ENCODE measurements around the gene PCOLCE2. TPM values are rescaled to one million over a fixed set of nuclear protein-coding genes. Genes with fewer than 3 reads are reported as not detected.

The PCOLCE2 gene
- total RNA-seq, 4 donors from 2014 or later = 3.2 to 13.3 (median 6.7) TPM

- Histone ChIP-seq H3K27me3 (no peaks in the 10 kb centered on the region), H3K9me3 (no peaks in the 10 kb centered on the region), H3K4me3 (no peak overlapping the region), H3K27ac (no peak overlapping the region), H3K36me3 (no peaks in the 10 kb centered on the region), H3K4me1 (no peaks in the 10 kb centered on the region)
- no peak for DNase-seq (ENCODE audit: low spot score in 2 of 2)
- TF ChIP-seq POLR2A (IDR thresholded peaks at IDR 0.05) = no peak
- 70% methylated on average over 2 of the region's 2 CpGs for WGBS
These were observed 41.9 kb downstream of the PCOLCE2 start for GRCh38 chr3:142846779-142847577.

GRCh38 chr3:142844339-142844977, 44.4 kb downstream of the PCOLCE2 start:
- Histone ChIP-seq H3K27ac (no peak overlapping the region), H3K4me3 (no peak overlapping the region), H3K9me3 (no peaks in the 10 kb centered on the region), H3K36me3 (no peaks in the 10 kb centered on the region), H3K27me3 (no peaks in the 10 kb centered on the region), H3K4me1 (no peaks in the 10 kb centered on the region)
- WGBS = 52% methylated on average over 4 of the region's 4 CpGs
- no peak for TF ChIP-seq EP300 (IDR thresholded peaks at IDR 0.05)
- TF ChIP-seq POLR2AphosphoS5 (IDR thresholded peaks at IDR 0.05) = no peak
- no peak for TF ChIP-seq CTCF (IDR thresholded peaks at IDR 0.05)
- no peak for TF ChIP-seq POLR2A (IDR thresholded peaks at IDR 0.05)
- DNase-seq (ENCODE audit: low spot score in 2 of 2) = no peak

- Histone ChIP-seq H3K27ac (no peak overlapping the region), H3K27me3 (no peaks in the 10 kb centered on the region), H3K4me1 (no peaks in the 10 kb centered on the region), H3K4me3 (no peak overlapping the region), H3K9me3 (no peaks in the 10 kb centered on the region), H3K36me3 (no peaks in the 10 kb centered on the region)
- TF ChIP-seq EP300 (IDR thresholded peaks at IDR 0.05) (no peak), POLR2AphosphoS5 (IDR thresholded peaks at IDR 0.05) (no peak), CTCF (IDR thresholded peaks at IDR 0.05) (no peak), POLR2A (IDR thresholded peaks at IDR 0.05) (no peak)
- WGBS = 87% methylated on average over 2 of the region's 2 CpGs
- DNase-seq (ENCODE audit: low spot score in 2 of 2) = no peak
These were observed 49.1 kb downstream of the PCOLCE2 start for GRCh38 chr3:142839831-142840230.

GRCh38 chr3:142837526-142837925, 51.4 kb downstream of the PCOLCE2 start:
- no peaks in the 10 kb centered on the region for H3K36me3 ChIP-seq
- H3K9me3 ChIP-seq = no peaks in the 10 kb centered on the region
- 98% methylated on average over 1 of the region's 1 CpG for WGBS
- H3K4me3 ChIP-seq = no peak overlapping the region
- no peaks in the 10 kb centered on the region for H3K27me3 ChIP-seq
- TF ChIP-seq POLR2A (IDR thresholded peaks at IDR 0.05) = no peak
- DNase-seq (ENCODE audit: low spot score in 2 of 2) = no peak
- no peak overlapping the region for H3K27ac ChIP-seq
- H3K4me1 ChIP-seq = no peaks in the 10 kb centered on the region

- Histone ChIP-seq H3K36me3 (no peaks in the 10 kb centered on the region), H3K4me3 (no peak overlapping the region), H3K27ac (no peak overlapping the region), H3K9me3 (no peaks in the 10 kb centered on the region), H3K27me3 (no peaks in the 10 kb centered on the region), H3K4me1 (no peaks in the 10 kb centered on the region)
- WGBS = 30% methylated on average over 9 of the region's 9 CpGs
- TF ChIP-seq POLR2A (IDR thresholded peaks at IDR 0.05) (no peak), CTCF (IDR thresholded peaks at IDR 0.05) (peak; percentile 50 to 85)
- DNase-seq (ENCODE audit: low spot score in 2 of 2) = peak; percentile 83 to 87
These were observed 60.1 kb downstream of the PCOLCE2 start for GRCh38 chr3:142828703-142829305.

- no peaks in the 10 kb centered on the region for H3K36me3 ChIP-seq
- no peaks in the 10 kb centered on the region for H3K9me3 ChIP-seq
- H3K27ac ChIP-seq = no peak overlapping the region
- no peak overlapping the region for H3K4me3 ChIP-seq
- no peaks in the 10 kb centered on the region for H3K27me3 ChIP-seq
- H3K4me1 ChIP-seq = no peaks in the 10 kb centered on the region
- TF ChIP-seq POLR2AphosphoS5 (IDR thresholded peaks at IDR 0.05) = no peak
- no peak for TF ChIP-seq POLR2A (IDR thresholded peaks at IDR 0.05)
- no peak for TF ChIP-seq EP300 (IDR thresholded peaks at IDR 0.05)
- TF ChIP-seq CTCF (IDR thresholded peaks at IDR 0.05) = no peak
- no peak for DNase-seq (ENCODE audit: low spot score in 2 of 2)
These were observed 69.7 kb downstream of the PCOLCE2 start for GRCh38 chr3:142819179-142819578.

Measured in suprapubic skin (tissue), 4 donors.